ENCODE results near the gene LAMB1. TPM values are rescaled to one million over a fixed set of nuclear protein-coding genes. Genes with fewer than 3 reads are reported as not detected.

LAMB1 gene
- total and polyA plus RNA-seq, 2 of the 13 experiments (the other 11 are each of a cell fraction or from before 2014, with no cell fraction given) = 109 to 124 TPM

- 0 out of 2 replicates have a peak, but pooled peaks have one; percentile 23 for TF ChIP-seq ARID5B (CRISPR knock-in tag; IDR thresholded peaks at IDR 0.05)
- peak; percentile 31; the same call in 1 of the 2 replicates for TF ChIP-seq ZFP36L1 (CRISPR knock-in tag; IDR thresholded peaks at IDR 0.05)
These were observed 123.4 kb downstream of the LAMB1 start (continued) for GRCh38 chr7:107879400-107880035.

- no peak for FAIRE-seq
- no peak for ATAC-seq
- Histone ChIP-seq H3K4me2 (ENCODE audit: low read depth, low read length) (no peak overlapping the region), H3K27me3 (ENCODE audit: control insufficient read depth in 1 of 2, insufficient read depth in 2 of 2, low read length in 2 of 2) (peaks cover 0 to 8% of the 10 kb centered on the region in 2 experiments; a peak in 1 of 5 replicates), H3K4me3 (replicated peaks in 1 of 3; ENCODE audit: insufficient read depth in 1 of 3, low read depth in 2 of 3, low read length in 3 of 3) (no peak overlapping the region), H2AFZ (ENCODE audit: low read length) (no peak overlapping the region), H3K79me2 (ENCODE audit: insufficient read depth, low read length) (no peaks in the 10 kb centered on the region), H3K36me3 (replicated peaks in 1 of 2; ENCODE audit: control insufficient read depth in 1 of 2, insufficient read depth in 2 of 2, low read length in 2 of 2) (no peaks in the 10 kb centered on the region), H3K4me1 (ENCODE audit: insufficient read depth, low read length) (no peaks in the 10 kb centered on the region), H3K27ac (ENCODE audit: extremely low read length, insufficient read depth, low read length) (no peak overlapping the region), H4K20me1 (ENCODE audit: insufficient read depth, low read length) (no peaks in the 10 kb centered on the region), H3K9ac (ENCODE audit: insufficient read depth, low read depth, low read length) (no peak overlapping the region), H3K9me3 (ENCODE audit: low read length) (no peaks in the 10 kb centered on the region)
- POLR2A ChIA-PET = interaction anchor here (2.7 kb wide), 1 partner anchor 135 kb away, joined by 12 read pairs; the partner anchor contains the start of gene CBLL1
- 29% methylated on average over 3 of the region's 3 CpGs for WGBS (ENCODE audit: low lambda C conversion rate)
- DNase-seq (ENCODE audit: low spot score) = no peak
- CTCF ChIA-PET (ENCODE audit: low intra/inter-chr PET ratio, low total read pairs) = interaction anchor here (1.9 to 2.1 kb wide), 2 partner anchors 135 to 416 kb away, joined by 10 to 20 read pairs; partner anchors contain the start of gene CBLL1
- no TSS peak for BruUV-seq (replicated peaks)
- intact Hi-C loops (cut with micrococcal nuclease; ENCODE audit: unreplicated experiment) (loop anchor here (1.0 to 2.0 kb wide), 3 partner anchors 135 to 415 kb away; no protein-coding TSS in a partner anchor), in situ Hi-C loops (cut with HindIII; ENCODE audit: extremely low pct_ligation_motif_present, low pct_unique_long_range_greater_than_20kb) (loop anchor here (25.0 kb wide), 1 partner anchor 666 kb away; no protein-coding TSS in a partner anchor)
- TF ChIP-seq EEA1 (CRISPR knock-in tag; IDR thresholded peaks at IDR 0.05; ENCODE audit: borderline replicate concordance) = no peak
- TF ChIP-seq DNMT3B (CRISPR knock-in tag; conservative IDR thresholded peaks at IDR 0.05) = no peak
- TF ChIP-seq HINFP (CRISPR knock-in tag; IDR thresholded peaks at IDR 0.05; ENCODE audit: low read depth) = no peak
- no peak for TF ChIP-seq TSC22D2 (CRISPR knock-in tag; IDR thresholded peaks at IDR 0.05; ENCODE audit: borderline replicate concordance)
- TF ChIP-seq ZNF382 (CRISPR knock-in tag; IDR thresholded peaks at IDR 0.05; ENCODE audit: borderline replicate concordance) = no peak
- TF ChIP-seq ZNF34 (CRISPR knock-in tag; IDR thresholded peaks at IDR 0.05; ENCODE audit: borderline replicate concordance) = no peak
- no peak for TF ChIP-seq ELF3 (CRISPR knock-in tag; IDR thresholded peaks at IDR 0.05)
- no peak for TF ChIP-seq RELA (CRISPR knock-in tag; IDR thresholded peaks at IDR 0.05)
- no peak for TF ChIP-seq NFATC3 (CRISPR knock-in tag; IDR thresholded peaks at IDR 0.05)
- no peak for TF ChIP-seq ZBTB49 (CRISPR knock-in tag; IDR thresholded peaks at IDR 0.05; ENCODE audit: borderline replicate concordance)
- no peak for TF ChIP-seq MATR3 (CRISPR knock-in tag; IDR thresholded peaks at IDR 0.05)
- TF ChIP-seq ZNF839 (CRISPR knock-in tag; IDR thresholded peaks at IDR 0.05; ENCODE audit: borderline replicate concordance) = no peak
- TF ChIP-seq EED (CRISPR knock-in tag; IDR thresholded peaks at IDR 0.05) = no peak
These were observed 124.3 kb downstream of the LAMB1 start for GRCh38 chr7:107878636-107879035.

Measured in HepG2 (cell line).